Measurements from ENCODE around the gene LARGE2. TPM values are rescaled to one million over a fixed set of nuclear protein-coding genes. Genes with fewer than 3 reads are reported as not detected.

LARGE2 gene
- total and polyA plus RNA-seq, 2 experiments from 2014 or later: 89.8 to 107 TPM

DNA sequence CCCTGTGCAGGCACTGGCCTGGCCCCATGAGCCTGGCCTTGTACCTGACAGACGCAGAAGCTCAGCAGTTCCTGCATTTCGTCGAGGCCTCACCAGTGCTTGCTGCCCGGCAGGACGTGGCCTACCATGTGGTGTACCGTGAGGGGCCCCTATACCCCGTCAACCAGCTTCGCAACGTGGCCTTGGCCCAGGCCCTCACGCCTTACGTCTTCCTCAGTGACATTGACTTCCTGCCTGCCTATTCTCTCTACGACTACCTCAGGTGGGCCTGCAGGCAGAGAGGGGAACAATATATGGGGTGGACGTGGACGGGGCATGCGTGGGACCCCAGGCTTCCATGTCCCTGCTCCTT is 4.9 kb downstream of the LARGE2 start:
- Histone ChIP-seq H3K36me3 (ENCODE audit: insufficient read depth) (no peaks in the 10 kb centered on the region), H4K20me1 (replicated peaks; ENCODE audit: insufficient read depth) (peaks cover 9% of the 10 kb centered on the region; the same call in 1 of the 2 replicates), H3K4me3 (no peak overlapping the region), H3K4me1 (ENCODE audit: insufficient read depth) (peaks cover 7% of the 10 kb centered on the region), H3K79me2 (replicated peaks; ENCODE audit: insufficient read depth) (peaks cover 19% of the 10 kb centered on the region), H3K27me3 (ENCODE audit: insufficient read depth) (no peaks in the 10 kb centered on the region), H3K27ac (ENCODE audit: low read depth) (no peak overlapping the region), H3K9me2 (ENCODE audit: insufficient read depth) (no peaks in the 10 kb centered on the region), H2AFZ (no peak overlapping the region), H3K4me2 (no peak overlapping the region), H3F3A (replicated peaks; ENCODE audit: low read depth) (peaks cover 4% of the 10 kb centered on the region; the same call in 1 of the 2 replicates)
- Mint-ChIP-seq H3K9me3 (no peaks in the 10 kb centered on the region; the same call in 2 of the 3 replicates), H3K4me3 (no peak overlapping the region), H3K4me1 (peaks cover 17% of the 10 kb centered on the region), H3K27me3 (ENCODE audit: insufficient read depth, low read depth, poor library complexity) (peaks cover 18% of the 10 kb centered on the region), H3K27ac (no peak overlapping the region), H3K36me3 (ENCODE audit: low read depth) (peaks cover 49% of the 10 kb centered on the region)
- TF ChIP-seq, protein P1, sequence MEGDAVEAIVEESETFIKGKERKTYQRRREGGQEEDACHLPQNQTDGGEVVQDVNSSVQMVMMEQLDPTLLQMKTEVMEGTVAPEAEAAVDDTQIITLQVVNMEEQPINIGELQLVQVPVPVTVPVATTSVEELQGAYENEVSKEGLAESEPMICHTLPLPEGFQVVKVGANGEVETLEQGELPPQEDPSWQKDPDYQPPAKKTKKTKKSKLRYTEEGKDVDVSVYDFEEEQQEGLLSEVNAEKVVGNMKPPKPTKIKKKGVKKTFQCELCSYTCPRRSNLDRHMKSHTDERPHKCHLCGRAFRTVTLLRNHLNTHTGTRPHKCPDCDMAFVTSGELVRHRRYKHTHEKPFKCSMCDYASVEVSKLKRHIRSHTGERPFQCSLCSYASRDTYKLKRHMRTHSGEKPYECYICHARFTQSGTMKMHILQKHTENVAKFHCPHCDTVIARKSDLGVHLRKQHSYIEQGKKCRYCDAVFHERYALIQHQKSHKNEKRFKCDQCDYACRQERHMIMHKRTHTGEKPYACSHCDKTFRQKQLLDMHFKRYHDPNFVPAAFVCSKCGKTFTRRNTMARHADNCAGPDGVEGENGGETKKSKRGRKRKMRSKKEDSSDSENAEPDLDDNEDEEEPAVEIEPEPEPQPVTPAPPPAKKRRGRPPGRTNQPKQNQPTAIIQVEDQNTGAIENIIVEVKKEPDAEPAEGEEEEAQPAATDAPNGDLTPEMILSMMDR (conservative IDR thresholded peaks at IDR 0.05; ENCODE audit: low read depth in 2 of 2): no peak
- no peak for TF ChIP-seq NANOG (IDR thresholded peaks at IDR 0.05; ENCODE audit: borderline replicate concordance)
- no peak for TF ChIP-seq ZNF331 (CRISPR knock-in tag; IDR thresholded peaks at IDR 0.05; ENCODE audit: low read depth)
- DNase-seq (ENCODE audit: low spot score) (no peak), ATAC-seq (no peak)

DNA sequence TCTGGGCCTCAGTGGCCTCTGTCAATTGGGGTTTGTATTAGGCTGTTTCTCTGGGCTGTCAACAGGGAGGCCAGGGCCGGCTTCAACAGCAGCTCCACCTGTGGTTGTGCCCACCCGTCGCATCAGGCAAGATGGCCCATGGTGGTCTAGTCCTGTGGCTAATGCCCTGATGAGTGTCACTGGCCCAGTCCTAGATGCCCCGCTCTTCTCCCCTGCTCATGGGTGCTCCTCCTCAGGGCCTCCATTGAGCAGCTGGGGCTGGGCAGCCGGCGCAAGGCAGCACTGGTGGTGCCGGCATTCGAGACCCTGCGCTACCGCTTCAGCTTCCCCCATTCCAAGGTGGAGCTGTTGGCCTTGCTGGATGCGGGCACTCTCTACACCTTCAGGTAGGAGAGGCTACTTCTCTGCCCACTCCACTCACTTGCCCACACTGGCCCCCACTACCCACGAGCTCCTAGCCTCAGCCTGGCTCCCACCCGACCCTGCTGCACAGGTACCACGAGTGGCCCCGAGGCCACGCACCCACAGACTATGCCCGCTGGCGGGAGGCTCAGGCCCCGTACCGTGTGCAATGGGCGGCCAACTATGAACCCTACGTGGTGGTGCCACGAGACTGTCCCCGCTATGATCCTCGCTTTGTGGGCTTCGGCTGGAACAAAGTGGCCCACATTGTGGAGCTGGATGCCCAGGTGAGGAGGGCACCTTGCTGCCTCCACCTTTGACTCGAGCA is 5.4 kb downstream of the LARGE2 start:
- H3K9me2 ChIP-seq (ENCODE audit: insufficient read depth): no peaks in the 10 kb centered on the region
- H4K20me1 ChIP-seq (replicated peaks; ENCODE audit: insufficient read depth): peaks cover 10% of the 10 kb centered on the region
- peaks cover 4% of the 10 kb centered on the region; the same call in 1 of the 2 replicates for H3F3A ChIP-seq (replicated peaks; ENCODE audit: low read depth)
- H3K36me3 ChIP-seq (ENCODE audit: insufficient read depth): no peaks in the 10 kb centered on the region
- no peak overlapping the region for H3K4me3 Mint-ChIP-seq
- no peak overlapping the region for H3K27ac ChIP-seq (ENCODE audit: low read depth)
- H3K36me3 Mint-ChIP-seq (ENCODE audit: low read depth): peaks cover 53% of the 10 kb centered on the region
- H3K4me1 ChIP-seq (ENCODE audit: insufficient read depth): peaks cover 7% of the 10 kb centered on the region
- H3K4me1 Mint-ChIP-seq: peaks cover 17% of the 10 kb centered on the region
- no peak overlapping the region for H3K27ac Mint-ChIP-seq
- ATAC-seq: no peak
- H2AFZ ChIP-seq: no peak overlapping the region
- no peaks in the 10 kb centered on the region for H3K27me3 ChIP-seq (ENCODE audit: insufficient read depth)
- H3K27me3 Mint-ChIP-seq (ENCODE audit: insufficient read depth, low read depth, poor library complexity): peaks cover 18% of the 10 kb centered on the region
- no peak overlapping the region for H3K4me3 ChIP-seq
- H3K79me2 ChIP-seq (replicated peaks; ENCODE audit: insufficient read depth): peaks cover 19% of the 10 kb centered on the region
- H3K4me2 ChIP-seq: no peak overlapping the region
- no peaks in the 10 kb centered on the region; the same call in 2 of the 3 replicates for H3K9me3 Mint-ChIP-seq
- DNase-seq (ENCODE audit: low spot score): no peak
- TF ChIP-seq, protein P2, sequence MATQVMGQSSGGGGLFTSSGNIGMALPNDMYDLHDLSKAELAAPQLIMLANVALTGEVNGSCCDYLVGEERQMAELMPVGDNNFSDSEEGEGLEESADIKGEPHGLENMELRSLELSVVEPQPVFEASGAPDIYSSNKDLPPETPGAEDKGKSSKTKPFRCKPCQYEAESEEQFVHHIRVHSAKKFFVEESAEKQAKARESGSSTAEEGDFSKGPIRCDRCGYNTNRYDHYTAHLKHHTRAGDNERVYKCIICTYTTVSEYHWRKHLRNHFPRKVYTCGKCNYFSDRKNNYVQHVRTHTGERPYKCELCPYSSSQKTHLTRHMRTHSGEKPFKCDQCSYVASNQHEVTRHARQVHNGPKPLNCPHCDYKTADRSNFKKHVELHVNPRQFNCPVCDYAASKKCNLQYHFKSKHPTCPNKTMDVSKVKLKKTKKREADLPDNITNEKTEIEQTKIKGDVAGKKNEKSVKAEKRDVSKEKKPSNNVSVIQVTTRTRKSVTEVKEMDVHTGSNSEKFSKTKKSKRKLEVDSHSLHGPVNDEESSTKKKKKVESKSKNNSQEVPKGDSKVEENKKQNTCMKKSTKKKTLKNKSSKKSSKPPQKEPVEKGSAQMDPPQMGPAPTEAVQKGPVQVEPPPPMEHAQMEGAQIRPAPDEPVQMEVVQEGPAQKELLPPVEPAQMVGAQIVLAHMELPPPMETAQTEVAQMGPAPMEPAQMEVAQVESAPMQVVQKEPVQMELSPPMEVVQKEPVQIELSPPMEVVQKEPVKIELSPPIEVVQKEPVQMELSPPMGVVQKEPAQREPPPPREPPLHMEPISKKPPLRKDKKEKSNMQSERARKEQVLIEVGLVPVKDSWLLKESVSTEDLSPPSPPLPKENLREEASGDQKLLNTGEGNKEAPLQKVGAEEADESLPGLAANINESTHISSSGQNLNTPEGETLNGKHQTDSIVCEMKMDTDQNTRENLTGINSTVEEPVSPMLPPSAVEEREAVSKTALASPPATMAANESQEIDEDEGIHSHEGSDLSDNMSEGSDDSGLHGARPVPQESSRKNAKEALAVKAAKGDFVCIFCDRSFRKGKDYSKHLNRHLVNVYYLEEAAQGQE (IDR thresholded peaks at IDR 0.05; ENCODE audit: unreplicated experiment): no peak
- TF ChIP-seq, protein P1 (conservative IDR thresholded peaks at IDR 0.05; ENCODE audit: low read depth in 2 of 2): no peak
- TF ChIP-seq, protein P3, sequence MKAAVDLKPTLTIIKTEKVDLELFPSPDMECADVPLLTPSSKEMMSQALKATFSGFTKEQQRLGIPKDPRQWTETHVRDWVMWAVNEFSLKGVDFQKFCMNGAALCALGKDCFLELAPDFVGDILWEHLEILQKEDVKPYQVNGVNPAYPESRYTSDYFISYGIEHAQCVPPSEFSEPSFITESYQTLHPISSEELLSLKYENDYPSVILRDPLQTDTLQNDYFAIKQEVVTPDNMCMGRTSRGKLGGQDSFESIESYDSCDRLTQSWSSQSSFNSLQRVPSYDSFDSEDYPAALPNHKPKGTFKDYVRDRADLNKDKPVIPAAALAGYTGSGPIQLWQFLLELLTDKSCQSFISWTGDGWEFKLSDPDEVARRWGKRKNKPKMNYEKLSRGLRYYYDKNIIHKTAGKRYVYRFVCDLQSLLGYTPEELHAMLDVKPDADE (IDR thresholded peaks at IDR 0.05): no peak
- TF ChIP-seq NANOG (IDR thresholded peaks at IDR 0.05; ENCODE audit: borderline replicate concordance) (no peak), EZH2phosphoT487 (IDR thresholded peaks at IDR 0.05; ENCODE audit: unreplicated experiment) (no peak), EZH2 (IDR thresholded peaks at IDR 0.05; ENCODE audit: low read depth, unreplicated experiment) (no peak), STAT1 (IDR thresholded peaks at IDR 0.05; ENCODE audit: unreplicated experiment) (no peak), CREB1 (CRISPR knock-in tag; IDR thresholded peaks at IDR 0.05; ENCODE audit: low read depth) (no peak), ZNF331 (CRISPR knock-in tag; IDR thresholded peaks at IDR 0.05; ENCODE audit: low read depth) (no peak), JUNB (IDR thresholded peaks at IDR 0.05; ENCODE audit: unreplicated experiment) (no peak), ZNF114 (CRISPR knock-in tag; IDR thresholded peaks at IDR 0.05) (no peak), POLR2AphosphoS5 (IDR thresholded peaks at IDR 0.05; ENCODE audit: low read depth) (no peak; the same call in 1 of the 2 replicates)
